Measurements from ENCODE around the gene BNC2.
A peak's percentile ranks its signal among the peaks of the same experiment; 100 is the strongest.
"Not testable (repeated sequence)": the region's sequence is repeated elsewhere in the genome, so short reads cannot be mapped to it uniquely, and the experiment has no call there.

The BNC2 gene, protein sequence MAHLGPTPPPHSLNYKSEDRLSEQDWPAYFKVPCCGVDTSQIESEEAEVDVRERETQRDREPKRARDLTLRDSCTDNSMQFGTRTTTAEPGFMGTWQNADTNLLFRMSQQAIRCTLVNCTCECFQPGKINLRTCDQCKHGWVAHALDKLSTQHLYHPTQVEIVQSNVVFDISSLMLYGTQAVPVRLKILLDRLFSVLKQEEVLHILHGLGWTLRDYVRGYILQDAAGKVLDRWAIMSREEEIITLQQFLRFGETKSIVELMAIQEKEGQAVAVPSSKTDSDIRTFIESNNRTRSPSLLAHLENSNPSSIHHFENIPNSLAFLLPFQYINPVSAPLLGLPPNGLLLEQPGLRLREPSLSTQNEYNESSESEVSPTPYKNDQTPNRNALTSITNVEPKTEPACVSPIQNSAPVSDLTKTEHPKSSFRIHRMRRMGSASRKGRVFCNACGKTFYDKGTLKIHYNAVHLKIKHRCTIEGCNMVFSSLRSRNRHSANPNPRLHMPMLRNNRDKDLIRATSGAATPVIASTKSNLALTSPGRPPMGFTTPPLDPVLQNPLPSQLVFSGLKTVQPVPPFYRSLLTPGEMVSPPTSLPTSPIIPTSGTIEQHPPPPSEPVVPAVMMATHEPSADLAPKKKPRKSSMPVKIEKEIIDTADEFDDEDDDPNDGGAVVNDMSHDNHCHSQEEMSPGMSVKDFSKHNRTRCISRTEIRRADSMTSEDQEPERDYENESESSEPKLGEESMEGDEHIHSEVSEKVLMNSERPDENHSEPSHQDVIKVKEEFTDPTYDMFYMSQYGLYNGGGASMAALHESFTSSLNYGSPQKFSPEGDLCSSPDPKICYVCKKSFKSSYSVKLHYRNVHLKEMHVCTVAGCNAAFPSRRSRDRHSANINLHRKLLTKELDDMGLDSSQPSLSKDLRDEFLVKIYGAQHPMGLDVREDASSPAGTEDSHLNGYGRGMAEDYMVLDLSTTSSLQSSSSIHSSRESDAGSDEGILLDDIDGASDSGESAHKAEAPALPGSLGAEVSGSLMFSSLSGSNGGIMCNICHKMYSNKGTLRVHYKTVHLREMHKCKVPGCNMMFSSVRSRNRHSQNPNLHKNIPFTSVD

DNA sequence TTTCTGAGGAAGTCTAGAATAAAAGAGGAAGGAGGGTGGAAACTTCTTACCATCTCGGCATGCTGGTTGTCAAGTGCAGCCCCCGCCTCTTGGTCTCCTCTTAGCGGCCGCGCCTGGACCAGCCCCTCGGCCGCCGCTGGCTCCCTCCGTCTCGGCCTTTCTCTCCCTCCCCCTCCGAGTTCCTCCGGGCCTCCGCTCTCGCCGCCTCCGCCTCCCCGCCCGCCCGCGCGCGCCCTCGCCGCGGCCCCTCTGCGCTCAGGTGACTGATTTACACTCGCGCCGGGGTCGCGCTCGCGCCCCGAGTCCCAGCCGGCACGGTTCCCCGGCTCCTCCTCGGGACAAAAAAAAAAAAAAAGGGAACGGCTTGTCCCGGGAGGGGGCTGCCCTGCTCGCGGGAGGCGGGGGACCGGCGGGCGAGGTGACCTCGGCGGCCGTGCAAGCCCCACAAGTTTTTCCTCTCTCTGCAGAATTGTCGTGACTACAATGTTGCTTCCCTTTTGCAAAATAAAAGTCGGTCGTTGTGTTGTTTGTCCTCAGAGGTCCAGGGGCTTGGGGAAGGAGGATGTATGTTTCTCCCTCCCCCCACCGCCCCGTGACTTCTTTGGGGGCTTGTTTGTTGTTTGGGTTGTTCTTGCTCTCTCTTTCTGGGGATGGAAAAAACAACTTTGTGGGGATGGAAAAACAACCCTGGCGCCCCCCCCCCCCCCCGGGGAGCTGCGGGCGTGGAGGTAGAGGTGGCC is at the start of gene BNC2:
Gene BNC2, minus strand, starts transcription at position 75 of the 740 bp plus-strand sequence. Its CDS starts 22 bp downstream, at position 53.
- Histone ChIP-seq H3K36me3 (ENCODE audit: control insufficient read depth, insufficient read depth, low read length) (no peaks in the 10 kb centered on the region), H3K27me3 (ENCODE audit: control insufficient read depth, insufficient read depth, low read length) (peaks cover 19% of the 10 kb centered on the region), H3K9ac (ENCODE audit: low read length) (peak within 1 kb of the TSS; percentile 66), H3K9me3 (ENCODE audit: control insufficient read depth, low read length) (no peaks in the 10 kb centered on the region), H3K4me1 (ENCODE audit: control insufficient read depth, insufficient read depth, low read length) (peaks cover 8% of the 10 kb centered on the region), H3K4me3 (ENCODE audit: low read length) (peak within 1 kb of the TSS; percentile 17)

DNA sequence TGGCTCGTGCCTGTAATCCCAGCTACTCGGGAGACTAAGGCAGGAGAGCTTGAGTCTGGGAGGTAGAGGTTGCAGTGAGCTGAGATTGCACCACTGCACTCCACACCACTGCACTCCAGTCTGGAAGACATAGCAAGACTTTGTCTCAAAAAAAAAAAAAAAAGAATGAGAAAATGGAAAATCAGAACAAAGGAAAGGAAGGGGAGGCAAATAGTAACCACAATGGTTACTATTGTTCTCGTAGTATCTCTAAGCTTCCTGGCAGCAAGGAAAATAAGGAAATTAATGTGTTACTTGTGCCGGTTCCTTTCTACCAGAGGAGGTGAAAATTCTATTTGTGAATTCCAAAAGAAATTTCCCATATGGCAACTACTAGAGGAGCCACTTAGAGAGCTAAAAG is 48.5 kb upstream of the BNC2 start:
- Histone ChIP-seq H3K27me3 (ENCODE audit: control insufficient read depth, insufficient read depth, low read length) (no peaks in the 10 kb centered on the region), H3K4me3 (ENCODE audit: low read length) (no peak overlapping the region), H3K9ac (ENCODE audit: low read length) (no peak overlapping the region), H3K9me3 (ENCODE audit: control insufficient read depth, low read length) (no peaks in the 10 kb centered on the region), H3K36me3 (ENCODE audit: control insufficient read depth, insufficient read depth, low read length) (no peaks in the 10 kb centered on the region), H3K4me1 (ENCODE audit: control insufficient read depth, insufficient read depth, low read length) (no peaks in the 10 kb centered on the region)

DNA sequence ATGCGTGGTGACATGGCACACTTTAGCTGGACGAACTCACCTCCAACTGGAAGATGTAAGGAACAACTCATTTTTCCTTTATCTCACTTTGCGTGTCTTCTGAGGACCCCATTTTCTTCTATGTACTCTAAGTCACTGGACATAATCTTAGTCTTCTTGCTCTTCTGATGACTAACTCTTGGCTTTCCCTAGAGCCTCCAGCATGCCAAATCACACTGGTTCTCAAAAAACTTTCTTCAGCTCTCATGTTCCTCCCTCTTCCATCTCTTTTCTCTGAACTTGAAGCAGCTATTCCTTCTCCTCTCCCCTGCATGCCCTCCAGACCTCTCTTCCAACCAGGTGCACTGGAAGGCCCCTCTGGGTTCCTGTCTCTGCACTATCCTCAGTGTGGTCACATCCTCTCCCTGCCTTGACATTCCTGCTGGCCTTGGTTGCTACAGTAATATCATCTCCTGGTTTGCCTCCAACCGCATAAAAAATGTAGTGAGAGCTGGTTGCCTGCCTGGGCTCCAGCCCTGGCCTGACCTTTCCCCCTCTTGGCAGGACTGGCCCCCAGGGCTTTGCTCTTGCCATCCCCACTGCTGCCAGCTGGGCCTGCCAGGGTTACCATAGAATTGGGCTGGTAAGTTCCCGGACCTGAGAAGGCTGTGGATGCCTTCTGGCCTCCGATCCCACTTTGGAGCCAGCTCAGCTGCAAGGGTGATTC is 44.8 kb upstream of the BNC2 start:
- no peaks in the 10 kb centered on the region for H3K36me3 ChIP-seq (ENCODE audit: control insufficient read depth, insufficient read depth, low read length)
- no peak overlapping the region for H3K9ac ChIP-seq (ENCODE audit: low read length)

DNA sequence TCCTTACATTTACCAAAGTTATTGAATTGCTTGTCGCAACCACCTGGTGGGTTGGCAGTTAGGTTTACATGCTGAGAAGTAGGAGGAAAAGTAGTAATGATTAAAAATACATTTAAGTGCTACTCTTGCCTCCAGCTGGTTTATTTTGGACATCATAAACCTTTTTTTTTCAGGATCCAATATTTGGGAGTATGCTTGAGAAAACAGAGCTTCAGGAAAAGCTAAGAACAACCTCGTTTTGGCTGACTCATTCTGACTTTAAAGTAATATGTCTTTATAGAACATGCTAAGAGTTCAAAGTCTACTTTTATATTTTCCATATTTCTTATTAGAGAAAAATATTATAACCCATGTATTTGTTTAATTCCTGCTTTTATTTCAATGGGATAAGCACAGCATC is 41.7 kb upstream of the BNC2 start:
- Histone ChIP-seq H3K4me3 (ENCODE audit: low read length) (no peak overlapping the region), H3K36me3 (ENCODE audit: control insufficient read depth, insufficient read depth, low read length) (no peaks in the 10 kb centered on the region), H3K27me3 (ENCODE audit: control insufficient read depth, insufficient read depth, low read length) (no peaks in the 10 kb centered on the region), H3K9me3 (ENCODE audit: control insufficient read depth, low read length) (no peaks in the 10 kb centered on the region), H3K9ac (ENCODE audit: low read length) (no peak overlapping the region), H3K4me1 (ENCODE audit: control insufficient read depth, insufficient read depth, low read length) (no peaks in the 10 kb centered on the region)

More for the DNA sequence above, 44.8 kb upstream of the BNC2 start:
- H3K27me3 ChIP-seq (ENCODE audit: control insufficient read depth, insufficient read depth, low read length), result no peaks in the 10 kb centered on the region
- no peak overlapping the region for H3K4me3 ChIP-seq (ENCODE audit: low read length)
- H3K4me1 ChIP-seq (ENCODE audit: control insufficient read depth, insufficient read depth, low read length), result no peaks in the 10 kb centered on the region
- no peaks in the 10 kb centered on the region for H3K9me3 ChIP-seq (ENCODE audit: control insufficient read depth, low read length)

DNA sequence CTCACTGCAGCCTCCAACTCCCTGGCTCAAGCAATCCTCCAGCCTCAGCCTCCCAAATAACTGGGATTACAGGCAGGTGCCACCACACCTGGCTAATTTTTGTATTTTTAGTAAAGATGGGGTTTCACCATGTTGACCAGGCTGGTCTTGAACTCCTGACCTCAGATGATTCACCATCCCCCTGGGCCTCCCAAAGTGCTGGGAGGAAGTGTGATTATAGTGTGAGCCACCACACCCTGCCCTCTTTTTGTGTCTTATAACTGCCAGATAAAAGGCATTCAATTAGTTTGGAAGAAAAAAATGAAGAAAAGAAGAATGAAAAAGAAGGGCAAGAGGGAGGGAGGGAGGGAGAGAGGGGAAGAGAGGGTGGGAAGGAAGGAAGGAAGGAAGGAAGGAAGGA is 37.7 kb upstream of the BNC2 start:
- not testable (repeated sequence) for H3K4me3 ChIP-seq (ENCODE audit: low read length); H3K27me3 ChIP-seq (ENCODE audit: control insufficient read depth, insufficient read depth, low read length); H3K36me3 ChIP-seq (ENCODE audit: control insufficient read depth, insufficient read depth, low read length); H3K9me3 ChIP-seq (ENCODE audit: control insufficient read depth, low read length); H3K4me1 ChIP-seq (ENCODE audit: control insufficient read depth, insufficient read depth, low read length); H3K9ac ChIP-seq (ENCODE audit: low read length)

DNA sequence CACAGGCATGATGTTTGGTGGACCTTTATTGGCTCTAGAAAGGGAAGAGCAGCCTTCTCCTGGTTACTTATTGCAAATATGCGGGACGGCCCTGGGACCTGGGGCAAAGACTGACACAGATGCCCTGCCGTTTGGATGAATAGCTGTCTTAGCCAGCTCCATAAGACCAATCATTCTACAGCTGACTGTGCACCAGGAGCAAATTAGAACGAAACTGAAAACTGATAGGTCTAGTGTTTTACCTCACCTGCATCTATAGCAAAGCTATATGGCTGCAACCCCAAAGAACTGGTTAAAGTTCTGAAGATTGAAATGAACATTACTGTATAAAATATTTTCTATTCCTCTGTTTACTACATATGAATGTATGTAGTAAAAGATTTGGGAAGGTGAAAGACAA is 34.2 kb upstream of the BNC2 start:
- H3K4me1 ChIP-seq (ENCODE audit: control insufficient read depth, insufficient read depth, low read length), result no peaks in the 10 kb centered on the region
- H3K4me3 ChIP-seq (ENCODE audit: low read length), result no peak overlapping the region
- H3K9ac ChIP-seq (ENCODE audit: low read length), result no peak overlapping the region
- no peaks in the 10 kb centered on the region for H3K9me3 ChIP-seq (ENCODE audit: control insufficient read depth, low read length)
- H3K36me3 ChIP-seq (ENCODE audit: control insufficient read depth, insufficient read depth, low read length), result no peaks in the 10 kb centered on the region
- H3K27me3 ChIP-seq (ENCODE audit: control insufficient read depth, insufficient read depth, low read length), result no peaks in the 10 kb centered on the region

DNA sequence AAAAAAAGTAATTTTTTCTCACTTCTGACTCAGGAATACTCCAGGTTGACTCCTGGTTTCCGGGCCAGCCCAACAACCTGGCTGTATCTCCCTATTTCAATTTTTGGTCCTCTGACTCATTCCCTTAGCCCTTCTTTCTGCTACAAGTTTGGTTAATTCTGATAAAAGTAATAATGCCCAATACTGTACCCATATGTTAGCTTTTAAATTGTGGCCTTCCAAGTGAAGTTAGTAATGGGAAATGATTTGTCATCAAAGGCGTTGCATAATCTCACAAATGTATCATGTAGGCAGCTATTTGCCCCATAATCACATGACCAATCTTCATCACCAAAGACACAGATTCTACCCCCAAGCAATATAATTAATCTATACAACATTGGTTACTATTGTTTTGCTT is 31.1 kb upstream of the BNC2 start:
- Histone ChIP-seq H3K27me3 (ENCODE audit: control insufficient read depth, insufficient read depth, low read length) (no peaks in the 10 kb centered on the region), H3K9ac (ENCODE audit: low read length) (no peak overlapping the region), H3K36me3 (ENCODE audit: control insufficient read depth, insufficient read depth, low read length) (no peaks in the 10 kb centered on the region), H3K9me3 (ENCODE audit: control insufficient read depth, low read length) (no peaks in the 10 kb centered on the region), H3K4me3 (ENCODE audit: low read length) (no peak overlapping the region), H3K4me1 (ENCODE audit: control insufficient read depth, insufficient read depth, low read length) (no peaks in the 10 kb centered on the region)

DNA sequence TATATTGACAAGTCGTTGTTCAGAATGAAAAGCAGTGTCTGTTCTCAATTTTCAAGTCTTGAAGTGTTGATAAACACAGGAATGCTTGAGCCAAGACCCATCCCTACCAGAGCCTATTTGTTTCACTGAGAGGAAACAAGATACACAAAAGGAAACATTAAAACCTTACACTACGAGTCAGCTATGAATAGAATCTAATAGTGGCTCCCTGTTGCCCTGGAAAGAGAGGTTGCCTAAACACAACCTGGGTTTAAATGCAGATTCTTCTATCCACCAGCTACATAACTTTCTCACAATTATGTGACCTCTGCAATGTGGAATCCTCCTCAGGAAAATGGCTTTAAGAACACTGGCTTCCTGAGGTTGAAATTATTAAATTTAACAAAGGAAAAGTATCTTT is 29.1 kb upstream of the BNC2 start:
- H3K36me3 ChIP-seq (ENCODE audit: control insufficient read depth, insufficient read depth, low read length), result no peaks in the 10 kb centered on the region
- no peaks in the 10 kb centered on the region for H3K27me3 ChIP-seq (ENCODE audit: control insufficient read depth, insufficient read depth, low read length)
- H3K9me3 ChIP-seq (ENCODE audit: control insufficient read depth, low read length), result no peaks in the 10 kb centered on the region
- no peak overlapping the region for H3K9ac ChIP-seq (ENCODE audit: low read length)
- H3K4me1 ChIP-seq (ENCODE audit: control insufficient read depth, insufficient read depth, low read length), result no peaks in the 10 kb centered on the region
- H3K4me3 ChIP-seq (ENCODE audit: low read length), result no peak overlapping the region

DNA sequence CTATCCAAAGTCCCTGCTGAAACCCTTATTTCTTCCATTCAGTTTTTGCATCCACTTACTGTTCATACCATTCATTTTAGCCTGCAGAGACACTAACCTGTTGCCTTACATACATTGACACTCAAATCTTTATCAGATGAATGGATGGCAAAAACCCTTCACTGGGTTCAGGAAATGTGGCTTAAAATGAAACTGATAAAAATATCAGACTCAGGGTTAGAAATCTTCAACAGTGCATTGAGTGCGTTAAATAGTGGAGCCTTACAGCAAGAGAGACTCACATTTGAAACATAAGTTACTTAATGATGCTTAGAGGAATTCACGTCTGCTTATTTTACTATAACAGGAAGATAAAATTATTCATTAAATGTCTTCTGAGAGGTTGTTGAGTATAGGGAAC is 28.0 kb upstream of the BNC2 start:
- Histone ChIP-seq H3K4me1 (ENCODE audit: control insufficient read depth, insufficient read depth, low read length) (no peaks in the 10 kb centered on the region), H3K27me3 (ENCODE audit: control insufficient read depth, insufficient read depth, low read length) (no peaks in the 10 kb centered on the region), H3K4me3 (ENCODE audit: low read length) (no peak overlapping the region), H3K9me3 (ENCODE audit: control insufficient read depth, low read length) (no peaks in the 10 kb centered on the region), H3K9ac (ENCODE audit: low read length) (no peak overlapping the region), H3K36me3 (ENCODE audit: control insufficient read depth, insufficient read depth, low read length) (no peaks in the 10 kb centered on the region)

DNA sequence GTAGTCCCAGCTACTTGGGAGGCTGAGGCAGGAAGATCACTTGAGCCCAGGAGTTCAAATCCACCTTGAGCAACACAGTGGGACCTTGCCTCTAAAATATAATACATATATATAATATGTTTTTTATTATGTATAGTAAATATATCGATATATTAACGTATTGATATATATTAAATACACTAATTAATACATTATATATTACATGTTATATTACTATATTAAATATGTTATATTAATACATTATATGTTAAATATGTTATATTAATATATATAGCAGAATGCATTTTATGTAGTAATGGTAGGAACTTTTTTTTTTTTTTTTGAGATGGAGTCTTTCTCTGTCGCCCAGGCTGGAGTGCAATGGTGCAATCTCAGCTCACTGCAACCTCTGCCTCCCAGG is 18.1 kb upstream of the BNC2 start:
- Histone ChIP-seq H3K27me3 (ENCODE audit: control insufficient read depth, insufficient read depth, low read length) (no peaks in the 10 kb centered on the region), H3K4me1 (ENCODE audit: control insufficient read depth, insufficient read depth, low read length) (no peaks in the 10 kb centered on the region), H3K36me3 (ENCODE audit: control insufficient read depth, insufficient read depth, low read length) (no peaks in the 10 kb centered on the region), H3K4me3 (ENCODE audit: low read length) (no peak overlapping the region), H3K9me3 (ENCODE audit: control insufficient read depth, low read length) (no peaks in the 10 kb centered on the region), H3K9ac (ENCODE audit: low read length) (no peak overlapping the region)

DNA sequence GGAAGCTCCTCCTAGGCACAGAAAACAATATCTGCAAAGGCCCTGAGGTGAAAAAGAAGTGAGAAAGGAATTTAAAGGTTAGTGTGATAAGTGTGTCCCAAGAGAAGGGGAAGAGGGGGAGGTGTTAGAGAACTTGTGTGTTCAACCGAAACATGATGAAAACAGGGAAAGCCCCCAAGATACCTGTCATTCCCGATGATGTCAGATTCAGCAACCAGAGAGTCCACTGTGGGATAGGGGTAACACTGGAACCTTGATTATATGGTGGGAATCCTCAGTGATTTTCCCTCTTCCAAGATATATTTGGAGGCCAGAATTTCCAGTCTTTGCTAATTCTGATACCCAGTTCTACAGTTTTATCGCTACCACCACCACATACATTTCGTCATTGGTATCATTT is 15.5 kb upstream of the BNC2 start:
- Histone ChIP-seq H3K4me1 (ENCODE audit: control insufficient read depth, insufficient read depth, low read length) (no peaks in the 10 kb centered on the region), H3K9me3 (ENCODE audit: control insufficient read depth, low read length) (no peaks in the 10 kb centered on the region), H3K9ac (ENCODE audit: low read length) (no peak overlapping the region), H3K36me3 (ENCODE audit: control insufficient read depth, insufficient read depth, low read length) (no peaks in the 10 kb centered on the region), H3K27me3 (ENCODE audit: control insufficient read depth, insufficient read depth, low read length) (no peaks in the 10 kb centered on the region), H3K4me3 (ENCODE audit: low read length) (no peak overlapping the region)

All from mucosa of stomach (tissue), 1 donor.